ENCODE measurements around the gene LYRM2.

GRCh38 chr6:89616531-89616930 lies 22.0 kb downstream of the LYRM2 start:
- TF ChIP-seq CTCF (IDR thresholded peaks at IDR 0.05) = no peak
- no peak for TF ChIP-seq POLR2A (IDR thresholded peaks at IDR 0.05)

Measured in right lobe of liver (tissue), 4 donors.